GM12873 (cell line): ENCODE data around the gene KCTD19.

Source experiments
- CTCF ChIP-seq: IDR thresholded peaks from 2 replicates; pipeline ENCODE4 v1.5.1; 2012; ENCODE audit warnings: low read depth, mild to moderate bottlenecking, moderate library complexity, low read length, control low read depth; ENCODE audit not compliant: insufficient read depth; ENCODE audit errors: missing control alignments

The KCTD19 gene

GRCh38 chr16:67311607-67312488 is 14.7 kb downstream of the KCTD19 start:
- no peak for TF ChIP-seq CTCF

- TF ChIP-seq CTCF: no peak
Observed at GRCh38 chr16:67310561-67310960, 16.0 kb downstream of the KCTD19 start.

- TF ChIP-seq CTCF: no peak
Observed at GRCh38 chr16:67305216-67306071, 21.1 kb downstream of the KCTD19 start.

- TF ChIP-seq CTCF: no peak
Observed at GRCh38 chr16:67304020-67304419, 22.5 kb downstream of the KCTD19 start.

GRCh38 chr16:67302970-67303369 is 23.6 kb downstream of the KCTD19 start:
- TF ChIP-seq CTCF: no peak

- TF ChIP-seq CTCF: no peak
Observed at GRCh38 chr16:67302076-67302475, 24.5 kb downstream of the KCTD19 start.

- no peak for TF ChIP-seq CTCF
Observed at GRCh38 chr16:67301080-67301782, 25.3 kb downstream of the KCTD19 start.
